ENCODE data around the gene PSMD13. TPM values are rescaled to one million over a fixed set of nuclear protein-coding genes. Genes with fewer than 3 reads are reported as not detected.

Gene PSMD13
- total and polyA plus RNA-seq, 2 of the 4 experiments (the other 2 are of a cell fraction) = 177 to 217 TPM

DNA sequence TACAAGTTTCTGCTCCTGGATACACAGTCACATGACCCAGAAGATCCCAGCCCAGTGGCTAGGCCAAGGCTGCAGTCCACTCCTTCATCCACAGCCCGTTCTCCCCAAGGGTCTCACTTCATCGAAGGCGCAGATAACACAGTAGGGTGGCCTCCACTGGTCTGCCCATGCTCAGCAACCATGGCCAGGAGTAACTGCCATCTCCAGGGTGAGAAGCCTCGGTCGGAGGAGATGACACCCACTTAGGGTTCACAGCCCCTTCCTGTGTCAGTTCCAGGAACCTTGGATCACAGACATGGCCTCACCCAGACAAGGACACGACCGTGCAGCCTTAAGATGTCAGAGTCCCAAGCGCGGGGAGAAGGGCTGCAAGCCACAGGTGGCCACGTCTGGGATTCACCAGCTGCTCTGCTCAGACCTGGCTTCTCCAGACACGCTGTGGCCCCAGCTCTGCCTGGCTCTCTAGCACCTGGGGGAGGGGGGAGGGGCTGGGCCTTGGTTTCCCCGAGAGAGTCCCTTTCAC lies 32.1 kb upstream of the PSMD13 start:
- Histone ChIP-seq H3K4me1 (ENCODE audit: control insufficient read depth, insufficient read depth, low read length) (peaks cover 12% of the 10 kb centered on the region), H3K36me3 (ENCODE audit: control insufficient read depth, insufficient read depth, low read length) (peaks cover 48% of the 10 kb centered on the region), H3K4me3 (ENCODE audit: insufficient read depth, low read depth, low read length) (no peak overlapping the region), H2BK120ac (ENCODE audit: low read depth, low read length) (no peak overlapping the region), H3K18ac (ENCODE audit: low read depth, low read length) (no peak overlapping the region), H3K9ac (ENCODE audit: low read depth, low read length) (no peak overlapping the region), H3K27ac (ENCODE audit: insufficient read depth, low read length) (no peak overlapping the region), H3K79me1 (ENCODE audit: low read depth in 1 of 2, low read length in 2 of 2) (peaks cover 34 to 81% of the 10 kb centered on the region in 2 experiments; a peak in 3 of 4 replicates), H2BK20ac (ENCODE audit: low read depth, low read length) (no peak overlapping the region), H3K4me2 (ENCODE audit: low read depth, low read length) (no peak overlapping the region), H2BK15ac (ENCODE audit: low read depth, low read length) (no peak overlapping the region), H3K27me3 (ENCODE audit: control insufficient read depth, insufficient read depth, low read length) (no peaks in the 10 kb centered on the region), H4K91ac (ENCODE audit: insufficient read depth, low read depth, low read length) (no peak overlapping the region), H4K20me1 (ENCODE audit: insufficient read depth, low read length) (peaks cover 75% of the 10 kb centered on the region), H3K4ac (ENCODE audit: low read depth, low read length) (no peak overlapping the region), H3K14ac (replicated peaks; ENCODE audit: low read depth, low read length) (no peak overlapping the region), H3K56ac (ENCODE audit: extremely low read depth, insufficient read depth, low read length) (no peak overlapping the region), H2BK5ac (ENCODE audit: low read depth, low read length, poor library complexity, severe bottlenecking) (no peak overlapping the region), H4K8ac (ENCODE audit: low read depth in 2 of 2, low read length in 2 of 2) (no peak overlapping the region), H3K9me1 (ENCODE audit: insufficient read depth, low read length) (peaks cover 27% of the 10 kb centered on the region), H3K9me3 (ENCODE audit: control insufficient read depth, insufficient read depth, low read length) (no peaks in the 10 kb centered on the region), H4K5ac (ENCODE audit: low read depth, low read length) (no peak overlapping the region), H2AK5ac (ENCODE audit: low read depth, low read length) (no peak overlapping the region), H2AK9ac (replicated peaks; ENCODE audit: low read depth, low read length, poor library complexity) (no peak overlapping the region), H3K23ac (ENCODE audit: low read depth, low read length) (no peak overlapping the region), H2AFZ (replicated peaks; ENCODE audit: low read length, poor library complexity) (no peak overlapping the region)
- ATAC-seq (ENCODE audit: low read depth) (no peak), DNase-seq (no peak)
- no peak for TF ChIP-seq RCOR1 (IDR thresholded peaks at IDR 0.05; ENCODE audit: insufficient replicate concordance, low read length)
- no peak for TF ChIP-seq NFE2L2 (IDR thresholded peaks at IDR 0.05; ENCODE audit: low read depth, low read length)
- BruUV-seq (replicated peaks) = no TSS peak
- in situ Hi-C loops (cut with MboI; ENCODE audit: low sequenced_read_pairs) = no loop called here
- ChIA-PET POLR2A (ENCODE audit: unreplicated experiment) (no interaction called here), CTCF (interaction anchor here (0.6 kb wide), 1 partner anchor 96 kb away, joined by 3 read pairs; no protein-coding TSS in a partner anchor)
- intact Hi-C loops (cut with micrococcal nuclease) = loop anchor here (5.0 kb wide), 3 partner anchors 103 to 313 kb away; partner anchors contain the start of gene IFITM2
- dilution Hi-C loops (cut with HindIII; ENCODE audit: low sequenced_read_pairs, unreplicated experiment) = no loop called here
- WGBS, 2 experiments (ENCODE audit: extremely low coverage in 2 of 2, insufficient read length in 1 of 2) = 94% methylated on average over 6 of the region's 12 CpGs; no CpG with 5 or more reads in 1 of the 2 experiments
